SH-SY5Y (cell line): ENCODE measurements around the gene TFF2.

ENCODE experiments used
- GATA2 ChIP-seq: IDR thresholded peaks from 2 replicates; pipeline ENCODE4 v1.6.1; 2011; ENCODE audit warnings: mild to moderate bottlenecking, low read depth, low read length
- GATA3 ChIP-seq: IDR thresholded peaks from 2 replicates; pipeline ENCODE4 v1.6.1; 2011; ENCODE audit warnings: low read depth, mild to moderate bottlenecking, low read length, moderate library complexity

DNA sequence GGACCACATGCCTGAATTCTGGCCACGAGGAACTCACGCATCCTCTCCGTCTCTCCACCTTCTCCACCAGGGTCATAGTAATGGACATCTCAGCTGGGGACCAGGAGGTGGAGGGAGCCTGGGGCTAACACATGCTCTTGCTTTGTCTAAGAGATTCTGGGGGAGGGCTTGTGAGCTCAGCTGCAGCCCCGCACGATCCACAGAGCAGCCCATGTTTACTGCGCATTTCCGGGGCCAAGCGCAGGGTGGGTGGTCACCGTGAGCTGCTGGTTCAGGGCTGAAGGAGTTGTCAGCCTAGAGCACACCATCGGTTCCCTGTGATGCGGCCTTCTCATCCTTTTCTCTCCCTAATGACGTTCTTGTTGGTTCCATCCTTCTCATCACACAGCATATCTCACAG, 7.5 kb upstream of the TFF2 start:
- TF ChIP-seq GATA2 (no peak), GATA3 (no peak)
